HepG2 (cell line): ENCODE results near the gene CD274. TPM values are rescaled to one million over a fixed set of nuclear protein-coding genes. Genes with fewer than 3 reads are reported as not detected.

Experiments used
- ARHGAP35 ChIP-seq: sonication (generic); formaldehyde crosslinking; IDR thresholded peaks from 2 replicates; pipeline ENCODE4 v1.9.0; 2022; ENCODE audit warnings: mild to moderate bottlenecking, inconsistent platforms, moderate library complexity, missing genetic modification reagents, borderline replicate concordance
- BHLHE40 ChIP-seq: IDR thresholded peaks from 2 replicates; pipeline ENCODE4 v1.6.1; 2011; ENCODE audit warnings: low read length, improper control_type of control experiment
- CREB1 ChIP-seq, 2 experiments: fragments of 450-650 bp in 1 of 2; IDR thresholded peaks; 2 replicates each; pipeline ENCODE4 v1.6.1; 2016 to 2017; ENCODE audit warnings: control low read depth in 1 of 2, mild to moderate bottlenecking in 1 of 2, missing compliant biosample characterization in 1 of 2, missing genetic modification characterization in 1 of 2
- ERF ChIP-seq: IDR thresholded peaks from 2 replicates; pipeline ENCODE4 v1.6.1; 2018; ENCODE audit warnings: missing biosample characterization, missing genetic modification reagents
- FLYWCH1 ChIP-seq: sonication (generic); formaldehyde crosslinking; IDR thresholded peaks from 2 replicates; pipeline ENCODE4 v1.8.1; 2023; ENCODE audit warnings: mild to moderate bottlenecking, missing genetic modification reagents
- HNRNPLL ChIP-seq: fragments of 200-400 bp; formaldehyde crosslinking; IDR thresholded peaks from 2 replicates; pipeline ENCODE4 v1.6.1; 2017; ENCODE audit warnings: mild to moderate bottlenecking, low read depth, low read length; ENCODE audit not compliant: poor library complexity, severe bottlenecking
- IKZF1 ChIP-seq: fragments of 450-650 bp; IDR thresholded peaks from 2 replicates; pipeline ENCODE4 v1.7.1; 2016
- IRX3 ChIP-seq: sonication (generic); formaldehyde crosslinking; IDR thresholded peaks from 2 replicates; pipeline ENCODE4 v1.8.1; 2023; ENCODE audit warnings: mild to moderate bottlenecking, low read depth, missing genetic modification reagents, borderline replicate concordance
- MED13 ChIP-seq: sonication (generic); formaldehyde crosslinking; IDR thresholded peaks from 2 replicates; pipeline ENCODE4 v1.5.0; 2020; ENCODE audit warnings: missing genetic modification reagents
- NFAT5 ChIP-seq: sonication (generic); formaldehyde crosslinking; IDR thresholded peaks from 2 replicates; pipeline ENCODE4 v1.4.0; 2020; ENCODE audit warnings: missing genetic modification reagents
- NFYB ChIP-seq: sonication (generic); formaldehyde crosslinking; IDR thresholded peaks from 2 replicates; pipeline ENCODE4 v1.4.0; 2020; ENCODE audit warnings: missing genetic modification reagents
- PITX1 ChIP-seq: sonication (generic); formaldehyde crosslinking; IDR thresholded peaks from 2 replicates; pipeline ENCODE4 v1.5.1; 2020; ENCODE audit warnings: mild to moderate bottlenecking, missing genetic modification reagents
- POLR2AphosphoS5 ChIP-seq: IDR thresholded peaks from 2 replicates; pipeline ENCODE4 v1.6.1; 2012; ENCODE audit warnings: low read depth, low read length
- SIN3A ChIP-seq: IDR thresholded peaks from 2 replicates; pipeline ENCODE4 v1.6.1; 2011; ENCODE audit warnings: low read depth, mild to moderate bottlenecking, control low read depth, low read length, borderline replicate concordance
- SP2 ChIP-seq: sonication (generic); formaldehyde crosslinking; IDR thresholded peaks from 2 replicates; pipeline ENCODE4 v1.5.1; 2020; ENCODE audit warnings: mild to moderate bottlenecking, missing genetic modification reagents
- TARDBP ChIP-seq: sonication (generic); formaldehyde crosslinking; IDR thresholded peaks from 2 replicates; pipeline ENCODE4 v1.8.0; 2022; ENCODE audit warnings: mild to moderate bottlenecking, missing genetic modification reagents
- TCF7 ChIP-seq: sonication (generic); IDR thresholded peaks from 2 replicates; pipeline ENCODE4 v1.6.1; 2016; ENCODE audit warnings: antibody characterized with exemption, low read depth
- THAP11 ChIP-seq: IDR thresholded peaks from 2 replicates; pipeline ENCODE4 v1.6.1; 2016; ENCODE audit warnings: missing biosample characterization, missing genetic modification reagents
- YY1 ChIP-seq: IDR thresholded peaks from 2 replicates; pipeline ENCODE4 v1.6.1; 2011; ENCODE audit warnings: low read length, low read depth, moderate library complexity, mild to moderate bottlenecking; ENCODE audit not compliant: insufficient read depth, insufficient replicate concordance
- ZBTB44 ChIP-seq: sonication (generic); formaldehyde crosslinking; IDR thresholded peaks from 2 replicates; pipeline ENCODE4 v1.4.0; 2020; ENCODE audit warnings: missing genetic modification reagents
- ZBTB8A ChIP-seq: sonication (generic); formaldehyde crosslinking; IDR thresholded peaks from 2 replicates; pipeline ENCODE4 v1.4.0; 2020; ENCODE audit warnings: mild to moderate bottlenecking, low read depth, missing genetic modification reagents, borderline replicate concordance
- ZNF256 ChIP-seq: sonication (generic); formaldehyde crosslinking; conservative IDR thresholded peaks from 2 replicates; pipeline ENCODE4 v1.4.0; 2020; ENCODE audit warnings: missing genetic modification reagents
- ZNF766 ChIP-seq: sonication (generic); formaldehyde crosslinking; IDR thresholded peaks from 2 replicates; pipeline ENCODE4 v1.5.0; 2020; ENCODE audit warnings: missing genetic modification reagents, borderline replicate concordance
- polyA plus RNA-seq, 8 experiments: library from polyadenylated mRNA; depleted of rRNA in 3 of 8; stranded (reverse) in 7 of 8; unstranded in 1 of 8; fragments of >200 nt; fragmentation: Illumina TruSeq in 4 of 8; extraction: Trizol in 4 of 8; gene quantifications; 2 replicates each; pipeline versions ENCODE4 v1.2.1 to v1.2.3, GENCODE V29; 2011 to 2016; ENCODE audit warnings: low read depth in 4 of 8, missing spikeins in 1 of 8, mixed read lengths in 1 of 8; ENCODE audit not compliant: insufficient read depth in 1 of 8
- total RNA-seq, 5 experiments: library from RNA; depleted of rRNA; stranded (reverse); fragments of >200 nt; fragmentation: Illumina TruSeq; extraction: Trizol; gene quantifications; 2 replicates each; pipeline ENCODE4 v1.2.3, GENCODE V29; 2016; ENCODE audit warnings: low read depth in 1 of 5

CD274 gene
- total and polyA plus RNA-seq, 2 of the 13 experiments (the other 11 are each of a cell fraction or from before 2014, with no cell fraction given), result 0.17 to 0.49 TPM

GRCh38 chr9:5437254-5438216, 12.8 kb upstream of the CD274 start, which contains the start of gene PLGRKT (continued):
- no peak for TF ChIP-seq ARHGAP35 (CRISPR knock-in tag)
- peak; percentile 65; the same call in 1 of the 2 replicates for TF ChIP-seq TARDBP
- peak; percentile 53; the same call in 1 of the 2 replicates for TF ChIP-seq IRX3 (CRISPR knock-in tag)
- peak; percentile 85 for TF ChIP-seq THAP11 (CRISPR knock-in tag)
- TF ChIP-seq NFYB (CRISPR knock-in tag), result peak; percentile 91
- peak; percentile 43; the same call in 1 of the 2 replicates for TF ChIP-seq ZBTB8A (CRISPR knock-in tag)
- TF ChIP-seq FLYWCH1 (CRISPR knock-in tag), result no peak
- no peak for TF ChIP-seq ZBTB44 (CRISPR knock-in tag)
- TF ChIP-seq ZNF256 (CRISPR knock-in tag), result 0 out of 2 replicates have a peak, but pooled peaks have one; percentile 64
- no peak for TF ChIP-seq IKZF1
- TF ChIP-seq YY1, result peak; percentile 81
- peak; percentile 78 for TF ChIP-seq POLR2AphosphoS5
- peak; percentile 99 for TF ChIP-seq HNRNPLL
- peak; percentile 84 for TF ChIP-seq SP2 (CRISPR knock-in tag)
- TF ChIP-seq ZNF766 (CRISPR knock-in tag), result peak; percentile 51; the same call in 1 of the 2 replicates
- TF ChIP-seq SIN3A, result peak; percentile 94; the same call in 1 of the 2 replicates
- TF ChIP-seq CREB1 (IDR thresholded peaks at IDR 0.05), result peak; percentile 68
- TF ChIP-seq CREB1 (CRISPR knock-in tag; IDR thresholded peaks at IDR 0.05), result peak; percentile 82
- TF ChIP-seq NFAT5 (CRISPR knock-in tag), result peak; percentile 49; the same call in 1 of the 2 replicates
- peak; percentile 57; the same call in 1 of the 2 replicates for TF ChIP-seq MED13 (CRISPR knock-in tag)
- peak; percentile 73; the same call in 1 of the 2 replicates for TF ChIP-seq ERF (CRISPR knock-in tag)
- 0 out of 2 replicates have a peak, but pooled peaks have one; percentile 26 for TF ChIP-seq PITX1 (CRISPR knock-in tag)
- no peak; the same call in 1 of the 2 replicates for TF ChIP-seq BHLHE40
- TF ChIP-seq TCF7, result peak; percentile 78
